Right lobe of liver (tissue), 4 donors: ENCODE measurements around the gene HOXB6.

Source experiments
- POLR2A ChIP-seq: fragments of 450-650 bp; IDR thresholded peaks from one replicate; pipeline ENCODE4 v1.6.1; 2017; ENCODE audit warnings: antibody characterized with exemption, mild to moderate bottlenecking
- TF ChIP-seq, protein P1 (sequence below), 4 donors: fragments of 200-600 bp in 3 of 4; fragments of 450-650 bp in 1 of 4; IDR thresholded peaks; one replicate each; pipeline versions ENCODE4 v1.5.1 to v1.8.0; 2016 to 2022; ENCODE audit warnings: antibody characterized with exemption in 4 of 4, mild to moderate bottlenecking in 2 of 4
- donor health status: DM: no; HTN: no; CAD: no.
- donor health status: DM: no; HTN: no; CAD: no.
- donor health status: DM: no; HTN: yes; CAD: no.

- TF ChIP-seq, protein P1, sequence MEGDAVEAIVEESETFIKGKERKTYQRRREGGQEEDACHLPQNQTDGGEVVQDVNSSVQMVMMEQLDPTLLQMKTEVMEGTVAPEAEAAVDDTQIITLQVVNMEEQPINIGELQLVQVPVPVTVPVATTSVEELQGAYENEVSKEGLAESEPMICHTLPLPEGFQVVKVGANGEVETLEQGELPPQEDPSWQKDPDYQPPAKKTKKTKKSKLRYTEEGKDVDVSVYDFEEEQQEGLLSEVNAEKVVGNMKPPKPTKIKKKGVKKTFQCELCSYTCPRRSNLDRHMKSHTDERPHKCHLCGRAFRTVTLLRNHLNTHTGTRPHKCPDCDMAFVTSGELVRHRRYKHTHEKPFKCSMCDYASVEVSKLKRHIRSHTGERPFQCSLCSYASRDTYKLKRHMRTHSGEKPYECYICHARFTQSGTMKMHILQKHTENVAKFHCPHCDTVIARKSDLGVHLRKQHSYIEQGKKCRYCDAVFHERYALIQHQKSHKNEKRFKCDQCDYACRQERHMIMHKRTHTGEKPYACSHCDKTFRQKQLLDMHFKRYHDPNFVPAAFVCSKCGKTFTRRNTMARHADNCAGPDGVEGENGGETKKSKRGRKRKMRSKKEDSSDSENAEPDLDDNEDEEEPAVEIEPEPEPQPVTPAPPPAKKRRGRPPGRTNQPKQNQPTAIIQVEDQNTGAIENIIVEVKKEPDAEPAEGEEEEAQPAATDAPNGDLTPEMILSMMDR (IDR thresholded peaks at IDR 0.05): no peak
- no peak for TF ChIP-seq POLR2A
Measured at GRCh38 chr17:48634493-48635208, 29.9 kb upstream of the HOXB6 start.
